Prostate gland (tissue), 2 donors: Measurements from ENCODE around the gene GLB1L.

Experiments used
- POLR2A ChIP-seq: fragments of 450-650 bp; IDR thresholded peaks from one replicate; pipeline ENCODE4 v1.6.1; 2016; ENCODE audit warnings: antibody characterized with exemption, mild to moderate bottlenecking
- TF ChIP-seq, protein P1 (sequence below), 4 experiments: fragments of 200-600 bp in 2 of 4; fragments of 450-650 bp in 2 of 4; sonication (generic) in 2 of 4; IDR thresholded peaks; 1 replicate in 3 of 4; 2 replicates in 1 of 4; pipeline ENCODE4 v1.5.1; 2016 to 2019; ENCODE audit warnings: antibody characterized with exemption in 4 of 4, mild to moderate bottlenecking in 2 of 4, moderate library complexity in 2 of 4

DNA sequence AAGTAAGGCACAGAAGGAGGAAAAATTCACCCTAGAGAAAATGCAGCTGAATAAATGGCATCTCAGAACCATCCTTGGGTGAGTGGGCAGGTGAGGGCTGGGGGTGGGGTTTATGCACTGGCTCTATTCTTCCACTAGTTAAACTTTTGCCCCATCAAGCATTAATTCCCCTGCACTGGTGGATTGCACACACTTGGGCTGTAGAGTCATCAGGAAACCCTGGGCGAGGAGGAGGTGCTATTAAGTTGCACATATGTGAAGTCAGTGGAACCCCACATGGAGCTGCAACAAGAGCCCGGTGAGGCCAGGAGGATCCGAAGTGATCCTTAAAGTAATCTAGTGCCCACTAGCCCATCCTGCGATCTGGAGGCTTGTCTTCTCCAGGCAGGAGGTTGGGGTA lies 27.1 kb upstream of the GLB1L start:
- TF ChIP-seq POLR2A = no peak
- TF ChIP-seq, protein P1, sequence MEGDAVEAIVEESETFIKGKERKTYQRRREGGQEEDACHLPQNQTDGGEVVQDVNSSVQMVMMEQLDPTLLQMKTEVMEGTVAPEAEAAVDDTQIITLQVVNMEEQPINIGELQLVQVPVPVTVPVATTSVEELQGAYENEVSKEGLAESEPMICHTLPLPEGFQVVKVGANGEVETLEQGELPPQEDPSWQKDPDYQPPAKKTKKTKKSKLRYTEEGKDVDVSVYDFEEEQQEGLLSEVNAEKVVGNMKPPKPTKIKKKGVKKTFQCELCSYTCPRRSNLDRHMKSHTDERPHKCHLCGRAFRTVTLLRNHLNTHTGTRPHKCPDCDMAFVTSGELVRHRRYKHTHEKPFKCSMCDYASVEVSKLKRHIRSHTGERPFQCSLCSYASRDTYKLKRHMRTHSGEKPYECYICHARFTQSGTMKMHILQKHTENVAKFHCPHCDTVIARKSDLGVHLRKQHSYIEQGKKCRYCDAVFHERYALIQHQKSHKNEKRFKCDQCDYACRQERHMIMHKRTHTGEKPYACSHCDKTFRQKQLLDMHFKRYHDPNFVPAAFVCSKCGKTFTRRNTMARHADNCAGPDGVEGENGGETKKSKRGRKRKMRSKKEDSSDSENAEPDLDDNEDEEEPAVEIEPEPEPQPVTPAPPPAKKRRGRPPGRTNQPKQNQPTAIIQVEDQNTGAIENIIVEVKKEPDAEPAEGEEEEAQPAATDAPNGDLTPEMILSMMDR (IDR thresholded peaks at IDR 0.05) = no peak
